Measurements from ENCODE around the gene RASAL3.
"Not testable (repeated sequence)": the region's sequence is repeated elsewhere in the genome, so short reads cannot be mapped to it uniquely, and the experiment has no call there.

RASAL3 gene

DNA sequence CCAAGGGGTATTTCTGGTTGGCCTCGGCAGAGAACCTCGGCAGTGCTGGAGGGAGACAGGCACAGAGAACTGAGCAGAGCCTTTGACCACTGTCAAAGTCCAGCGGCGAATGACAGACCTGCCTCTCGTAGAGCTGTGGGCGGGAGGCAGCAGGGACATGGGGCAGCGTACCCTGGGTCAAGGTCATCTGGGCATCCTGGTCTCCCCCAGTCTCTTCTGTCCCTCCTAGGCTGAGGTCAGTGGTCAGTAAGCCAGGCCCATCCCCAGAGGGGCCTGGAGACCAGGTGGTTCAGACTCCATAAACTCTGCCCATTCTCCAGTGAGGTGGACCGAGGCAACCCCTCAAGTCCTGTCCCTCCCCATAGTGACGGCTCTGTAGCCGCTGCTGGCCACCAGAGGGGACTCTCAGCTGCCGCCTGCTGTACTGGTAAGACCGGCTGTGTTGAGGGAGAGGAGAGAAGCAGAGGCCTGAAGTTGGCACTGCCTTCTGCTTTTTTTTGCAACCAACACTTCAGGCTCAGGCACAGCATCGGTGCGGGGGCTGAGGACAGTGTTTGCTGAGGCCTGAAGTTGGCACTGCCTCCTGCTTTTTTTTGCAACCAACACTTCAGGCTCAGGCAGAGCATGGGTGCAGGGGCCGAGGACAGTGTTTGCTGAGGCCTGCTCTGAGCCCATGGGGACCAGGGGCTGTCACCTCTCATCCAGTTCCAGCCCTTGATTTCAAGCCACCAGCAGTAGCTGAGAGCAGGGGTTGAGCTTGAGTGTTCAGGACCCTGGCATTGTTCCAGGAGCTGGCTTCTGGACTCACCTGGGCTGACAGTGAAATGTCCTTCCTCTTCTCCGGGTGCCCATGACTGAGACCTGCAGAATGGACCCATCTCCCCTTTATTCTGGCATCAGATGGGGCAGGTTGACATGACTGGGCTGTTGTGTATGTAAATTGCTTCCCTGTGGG lies 15.3 kb upstream of the RASAL3 start, which contains the start of gene PGLYRP2:
PGLYRP2 (minus strand) TSS at position 111 of the 955 bp plus-strand sequence. CDS start 130 bp downstream, outside the sequence.
- TF ChIP-seq ZFX (IDR thresholded peaks at IDR 0.05; ENCODE audit: borderline replicate concordance) = no peak
- TF ChIP-seq CTCF (IDR thresholded peaks at IDR 0.05) = peak; percentile 51; the same call in 1 of the 2 replicates
- H3K27ac ChIP-seq = no peak within 1 kb of the TSS

DNA sequence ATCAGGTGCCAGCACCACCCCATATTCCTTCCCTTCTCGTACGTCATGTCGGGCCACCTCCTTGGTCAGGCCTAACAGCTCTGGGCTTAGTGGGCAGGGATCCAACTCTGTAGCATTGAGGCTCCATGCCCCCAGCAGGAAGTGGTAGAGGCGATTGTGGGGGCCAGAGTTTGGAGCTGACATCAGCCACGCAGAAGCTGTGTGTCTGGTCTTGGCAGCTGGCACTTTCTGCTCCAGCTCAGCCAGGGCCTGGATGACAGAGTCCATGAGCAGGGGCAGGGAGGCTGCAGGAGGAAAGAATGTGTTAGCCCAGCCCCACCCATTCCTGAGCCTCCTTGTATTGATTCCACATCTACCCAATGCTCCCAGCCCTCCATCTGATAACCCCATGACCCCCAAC lies 12.0 kb upstream of the RASAL3 start:
- TF ChIP-seq ZFX (IDR thresholded peaks at IDR 0.05; ENCODE audit: borderline replicate concordance) (no peak), CTCF (IDR thresholded peaks at IDR 0.05) (no peak)
- H3K27ac ChIP-seq = no peak overlapping the region

DNA sequence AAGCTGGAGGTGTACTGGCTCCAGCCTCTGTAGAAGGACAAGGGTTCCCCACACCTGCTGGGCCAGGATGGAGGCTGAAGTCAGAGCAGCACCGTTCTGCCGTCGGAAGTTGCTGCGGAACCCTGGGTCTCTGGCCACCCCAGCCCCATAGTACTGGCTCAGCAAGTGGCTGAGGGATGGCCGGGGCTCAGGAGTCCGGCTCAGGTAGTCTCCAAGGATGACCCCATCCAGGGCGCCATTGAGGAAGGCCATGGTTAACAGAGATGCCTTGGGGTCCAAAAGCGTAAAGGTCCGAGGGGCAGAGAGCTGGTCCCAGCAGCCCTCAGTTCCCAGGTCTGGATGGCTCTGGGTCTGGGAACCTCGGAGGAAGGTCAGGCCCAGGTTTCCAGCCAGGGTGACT lies 11.3 kb upstream of the RASAL3 start:
- no peak for TF ChIP-seq ZFX (IDR thresholded peaks at IDR 0.05; ENCODE audit: borderline replicate concordance)
- no peak for TF ChIP-seq CTCF (IDR thresholded peaks at IDR 0.05)

DNA sequence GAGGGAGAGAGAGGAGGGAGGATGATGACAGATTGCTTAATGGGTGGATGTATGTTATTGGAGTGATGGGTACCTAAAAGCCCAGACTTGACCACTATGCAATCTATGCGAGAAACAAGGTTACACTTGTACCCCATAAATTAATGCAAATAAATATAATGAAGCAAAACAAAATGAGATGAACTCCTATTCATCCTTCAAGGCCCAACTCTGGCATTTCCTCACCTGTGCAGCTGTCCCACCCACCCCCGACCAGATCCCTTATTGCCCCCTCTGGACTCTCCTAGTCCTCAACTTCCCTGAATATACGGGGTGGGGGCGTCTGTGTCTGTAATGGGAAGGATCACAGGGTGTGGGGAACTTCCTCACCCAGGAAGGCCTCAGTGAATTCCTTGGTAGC lies 10.8 kb upstream of the RASAL3 start:
- no peak overlapping the region for H3K27ac ChIP-seq
- no peak for TF ChIP-seq ZFX (IDR thresholded peaks at IDR 0.05; ENCODE audit: borderline replicate concordance)
- TF ChIP-seq CTCF (IDR thresholded peaks at IDR 0.05) = no peak

More for the DNA sequence above, 11.3 kb upstream of the RASAL3 start:
- no peak overlapping the region for H3K27ac ChIP-seq

GRCh38 chr19:15473821-15474220 lies 9.5 kb upstream of the RASAL3 start:
- H3K27ac ChIP-seq = not testable (repeated sequence)

DNA sequence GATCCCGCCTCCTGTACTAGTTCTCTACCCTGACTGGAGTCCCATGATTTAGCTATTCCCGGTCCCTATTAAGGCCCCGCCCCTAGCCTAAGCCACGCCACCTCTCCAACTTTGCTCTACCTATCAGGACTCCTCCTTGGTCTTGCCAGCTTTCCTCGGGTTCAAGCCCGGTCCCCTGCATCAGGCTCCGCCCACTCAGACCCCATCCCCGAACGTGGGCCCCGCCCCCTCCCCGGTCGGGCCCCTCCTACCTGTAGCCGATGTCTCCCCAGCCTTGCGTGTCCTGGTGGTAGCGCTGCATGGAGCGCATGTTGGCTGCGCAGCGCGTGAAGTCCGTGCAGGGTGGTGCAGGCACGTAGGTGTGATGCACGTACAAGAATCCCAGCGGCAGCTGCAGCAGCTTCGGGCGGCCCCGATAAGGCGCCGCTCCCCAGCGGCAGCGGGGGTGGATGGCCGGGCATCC lies 7.3 kb upstream of the RASAL3 start:
- TF ChIP-seq CTCF (IDR thresholded peaks at IDR 0.05) = no peak
- TF ChIP-seq ZFX (IDR thresholded peaks at IDR 0.05; ENCODE audit: borderline replicate concordance) = no peak
- no peak overlapping the region for H3K27ac ChIP-seq

DNA sequence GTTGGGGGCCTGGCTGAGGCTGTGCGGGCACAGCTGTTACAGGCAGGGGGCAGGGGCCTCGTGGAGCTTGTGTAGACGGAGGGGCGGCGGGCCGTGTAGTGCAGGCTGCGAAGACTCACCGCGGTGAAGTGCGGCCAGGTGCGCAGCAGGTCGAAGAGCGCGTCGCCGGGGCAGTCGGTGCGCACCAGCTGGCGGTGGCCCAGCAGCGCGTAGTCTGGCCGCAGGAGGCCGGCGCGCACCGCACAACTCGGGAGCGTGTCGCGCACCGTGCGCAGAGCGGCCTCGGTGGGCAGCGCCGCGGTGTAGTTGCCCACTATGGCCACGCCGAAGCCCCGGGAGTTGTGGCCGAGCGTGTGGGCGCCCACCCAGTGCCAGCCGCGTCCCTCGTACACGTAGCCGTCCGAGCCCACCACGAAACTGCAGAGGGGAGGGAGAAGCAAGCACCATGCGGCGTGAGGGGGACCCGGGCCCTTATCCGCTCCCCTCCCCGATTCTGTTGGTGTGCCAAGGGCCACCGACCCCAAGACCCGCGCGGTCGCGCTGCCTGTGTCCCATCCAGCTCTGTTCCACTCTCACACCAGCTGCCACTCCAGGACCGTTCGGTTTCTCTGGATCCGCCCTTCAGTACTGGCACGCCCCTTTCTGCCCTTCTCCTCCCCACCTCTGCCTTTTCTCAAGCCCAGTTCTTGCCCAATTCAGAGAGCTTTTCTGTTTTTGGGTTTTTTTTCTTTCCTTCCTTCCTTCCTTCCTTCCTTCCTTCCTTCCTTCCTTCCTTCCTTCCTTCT lies 5.4 kb upstream of the RASAL3 start:
- H3K27ac ChIP-seq = no peak overlapping the region

More for the DNA sequence above, 5.4 kb upstream of the RASAL3 start:
- TF ChIP-seq CTCF (IDR thresholded peaks at IDR 0.05) (no peak), ZFX (IDR thresholded peaks at IDR 0.05; ENCODE audit: borderline replicate concordance) (no peak)
